ENCODE measurements around the gene PLB1.

DNA sequence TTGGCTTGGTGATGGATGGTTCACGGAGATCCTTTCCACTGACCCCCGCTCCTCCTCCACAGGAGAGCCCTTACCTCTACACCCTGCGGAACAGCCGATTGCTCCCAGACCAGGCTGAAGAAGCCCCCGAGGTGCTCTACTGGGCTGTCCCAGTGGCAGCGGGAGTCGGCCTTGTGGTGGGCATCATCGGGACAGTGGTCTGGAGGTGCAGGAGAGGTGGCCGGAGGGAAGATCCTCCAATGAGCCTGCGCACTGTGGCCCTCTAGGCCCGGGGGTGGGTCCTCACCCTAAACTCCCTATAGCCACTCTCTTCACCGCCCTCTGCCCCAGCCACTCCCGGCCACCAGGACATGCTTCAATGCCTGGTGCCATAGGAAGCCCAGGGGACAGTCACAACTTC, 146.9 kb downstream of the PLB1 start:
- no peak for TF ChIP-seq POLR2AphosphoS5 (IDR thresholded peaks at IDR 0.05; ENCODE audit: low read depth, low read length)
- no peak for TF ChIP-seq POLR2A (IDR thresholded peaks at IDR 0.05; ENCODE audit: low read depth, low read length)
- TF ChIP-seq TAF1 (IDR thresholded peaks at IDR 0.05; ENCODE audit: borderline replicate concordance, low read depth, low read length): no peak

Data from GM12892 (cell line).